Activated T-helper 9 cell treated with anti-CD3 and anti-CD28 coated beads, Interleukin-2, amount 50 U/mL, for 16 hours (primary cell): ENCODE results near the gene PYHIN1.

Experiments
- DNase-seq: peaks from one replicate; pipeline ENCODE4 v3.0.0-alpha.2; 2020; ENCODE audit warnings: low read depth

The PYHIN1 gene

GRCh38 chr1:159014851-159015250 lies 83.5 kb downstream of the PYHIN1 start:
- no peak for DNase-seq

- DNase-seq: peak; percentile 46
Observed at GRCh38 chr1:159015440-159015909, 84.1 kb downstream of the PYHIN1 start.

GRCh38 chr1:159023723-159024122 lies 92.4 kb downstream of the PYHIN1 start:
- no peak for DNase-seq

GRCh38 chr1:159025043-159025442 lies 93.7 kb downstream of the PYHIN1 start:
- no peak for DNase-seq
